ENCODE data around the gene GMCL2. TPM values are rescaled to one million over a fixed set of nuclear protein-coding genes. Genes with fewer than 3 reads are reported as not detected.

GMCL2 gene
- total RNA-seq, 1 experiment from 2014 or later = not detected

- no peak for DNase-seq (ENCODE audit: low spot score)
- POLR2A ChIA-PET = interaction anchor here (1.0 kb wide), 1 partner anchor 11 kb away, joined by 3 read pairs; no protein-coding TSS in a partner anchor
- ATAC-seq = no peak
These were observed 49.2 kb downstream of the GMCL2 start for GRCh38 chr5:178137991-178138390.

GRCh38 chr5:178136990-178137389 lies 50.2 kb downstream of the GMCL2 start:
- no peaks in the 10 kb centered on the region for H3K27me3 Mint-ChIP-seq (ENCODE audit: low read depth)
- H3K36me3 Mint-ChIP-seq = peaks cover 60% of the 10 kb centered on the region
- TF ChIP-seq ATF1 (CRISPR knock-in tag; IDR thresholded peaks at IDR 0.05) (no peak), NFE2L1 (CRISPR knock-in tag; IDR thresholded peaks at IDR 0.05) (peak; percentile 24; the same call in 1 of the 2 replicates)
- ChIA-PET POLR2A (interaction anchor here (1.0 kb wide), 1 partner anchor 12 kb away, joined by 3 read pairs; no protein-coding TSS in a partner anchor), CTCF (interaction anchor here (1.3 to 2.5 kb wide), 4 partner anchors 9 to 61 kb away, joined by 5 to 15 read pairs (median 10); no protein-coding TSS in a partner anchor)
- H3K4me3 Mint-ChIP-seq = no peak overlapping the region
- H3K9me3 Mint-ChIP-seq = no peaks in the 10 kb centered on the region
- ATAC-seq (no peak), DNase-seq (ENCODE audit: low spot score) (no peak)
- peaks cover 23% of the 10 kb centered on the region for H3K4me1 Mint-ChIP-seq
- peak overlapping the region; percentile 78 for H3K27ac Mint-ChIP-seq

More at GRCh38 chr5:178137991-178138390, 49.2 kb downstream of the GMCL2 start:
- H3K4me3 Mint-ChIP-seq = no peak overlapping the region
- no peak for TF ChIP-seq ZNF317 (CRISPR knock-in tag; IDR thresholded peaks at IDR 0.05; ENCODE audit: borderline replicate concordance, low read depth)
- TF ChIP-seq ERG (CRISPR knock-in tag; IDR thresholded peaks at IDR 0.05) = 0 out of 2 replicates have a peak, but pooled peaks have one; percentile 20
- peak; percentile 73 for TF ChIP-seq ZNF121 (CRISPR knock-in tag; IDR thresholded peaks at IDR 0.05)
- H3K9me3 Mint-ChIP-seq = no peaks in the 10 kb centered on the region
- no peaks in the 10 kb centered on the region for H3K27me3 Mint-ChIP-seq (ENCODE audit: low read depth)
- peaks cover 18% of the 10 kb centered on the region for H3K4me1 Mint-ChIP-seq
- no peak overlapping the region for H3K27ac Mint-ChIP-seq
- CTCF ChIA-PET = interaction anchor here (1.2 to 1.8 kb wide), 4 partner anchors 14 to 62 kb away, joined by 4 to 8 read pairs (median 5); no protein-coding TSS in a partner anchor
- peaks cover 66% of the 10 kb centered on the region for H3K36me3 Mint-ChIP-seq

Other genes with a start within 250 kb of the GMCL2 start
- not detected in 3 replicates for gene PROP1, start 191.1 kb downstream of the GMCL2 start, total RNA-seq (2021)
- 40.3 to 46.2 TPM (median 41.6 TPM) in 3 replicates for gene N4BP3, start 73.8 kb downstream of the GMCL2 start, total RNA-seq (2021)
- gene RMND5B, start 56.4 kb downstream of the GMCL2 start, total RNA-seq (2021) = 86.1 to 93.3 TPM (median 92.5 TPM) in 3 replicates
- gene NHP2, start 33.5 kb downstream of the GMCL2 start, total RNA-seq (2021) = 263 to 269 TPM (median 264 TPM) in 3 replicates
- 414 to 457 TPM (median 419 TPM) in 3 replicates for gene HNRNPAB, start 17.2 kb upstream of the GMCL2 start, total RNA-seq (2021)
- gene PHYKPL, start 45.4 kb upstream of the GMCL2 start, total RNA-seq (2021) = 30.9 to 41.7 TPM (median 31.7 TPM) in 3 replicates

Data from WTC11 (cell line).